ENCODE data around the gene SPA17.
A peak's percentile ranks its signal among the peaks of the same experiment; 100 is the strongest.

Gene SPA17

DNA sequence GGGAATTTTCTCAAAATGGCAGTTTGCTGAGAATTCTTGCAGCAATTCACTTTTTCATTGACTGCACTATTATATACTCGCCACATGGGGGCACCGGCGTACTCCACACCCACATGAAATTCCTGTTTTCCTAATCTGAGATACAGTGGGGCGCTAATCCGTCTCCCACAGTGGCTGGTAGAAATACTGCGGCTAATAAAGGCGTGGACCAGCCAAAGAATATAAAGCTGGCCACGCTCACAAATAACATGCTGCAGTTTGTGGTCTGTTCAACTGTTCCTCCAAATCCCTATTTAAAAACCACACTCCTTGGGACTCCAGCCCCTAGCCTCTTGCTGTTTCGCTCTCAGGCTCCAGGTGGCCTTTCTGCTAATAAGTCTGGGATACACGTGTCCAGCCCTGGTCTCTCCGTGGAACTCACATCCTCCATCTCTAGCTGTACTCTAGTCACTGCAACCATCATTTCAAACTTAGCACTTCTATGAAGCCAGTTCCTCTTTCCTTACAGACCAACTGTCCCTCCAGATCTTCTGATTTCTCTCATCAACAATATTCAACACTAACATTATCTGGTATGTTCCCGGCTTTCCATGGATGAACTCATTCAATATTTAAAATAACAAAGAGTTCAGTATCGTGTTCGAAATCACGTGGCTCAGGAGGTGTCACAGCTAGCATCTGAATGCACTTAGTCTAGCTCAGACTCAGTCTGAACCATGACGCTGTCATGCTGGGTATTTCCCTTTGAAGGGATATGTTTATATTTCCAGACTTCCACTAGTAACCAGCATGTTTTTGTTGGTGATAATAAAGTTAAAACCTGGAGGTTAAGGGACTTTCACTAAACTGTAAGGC is 29.1 kb upstream of the SPA17 start:
- Histone ChIP-seq H3K4me1 (ENCODE audit: low read depth, poor library complexity, severe bottlenecking) (peaks cover 4% of the 10 kb centered on the region), H3K36me3 (ENCODE audit: insufficient read depth) (no peaks in the 10 kb centered on the region), H3K27ac (no peak overlapping the region), H3K4me3 (IDR thresholded peaks at IDR 0.05; ENCODE audit: insufficient read depth, low read depth, low read length) (no peak overlapping the region), H2AFZ (ENCODE audit: low read depth) (peak overlapping the region; percentile 80), H3K79me2 (ENCODE audit: insufficient read depth, low read depth) (no peaks in the 10 kb centered on the region), H3K27me3 (ENCODE audit: insufficient read depth, low read depth) (no peaks in the 10 kb centered on the region), H3K9ac (no peak overlapping the region), H4K20me1 (ENCODE audit: insufficient read depth) (no peaks in the 10 kb centered on the region), H3K4me2 (0 out of 2 replicates have a peak overlapping the region, but pooled peaks have one; percentile 12)
- TF ChIP-seq, protein P1, sequence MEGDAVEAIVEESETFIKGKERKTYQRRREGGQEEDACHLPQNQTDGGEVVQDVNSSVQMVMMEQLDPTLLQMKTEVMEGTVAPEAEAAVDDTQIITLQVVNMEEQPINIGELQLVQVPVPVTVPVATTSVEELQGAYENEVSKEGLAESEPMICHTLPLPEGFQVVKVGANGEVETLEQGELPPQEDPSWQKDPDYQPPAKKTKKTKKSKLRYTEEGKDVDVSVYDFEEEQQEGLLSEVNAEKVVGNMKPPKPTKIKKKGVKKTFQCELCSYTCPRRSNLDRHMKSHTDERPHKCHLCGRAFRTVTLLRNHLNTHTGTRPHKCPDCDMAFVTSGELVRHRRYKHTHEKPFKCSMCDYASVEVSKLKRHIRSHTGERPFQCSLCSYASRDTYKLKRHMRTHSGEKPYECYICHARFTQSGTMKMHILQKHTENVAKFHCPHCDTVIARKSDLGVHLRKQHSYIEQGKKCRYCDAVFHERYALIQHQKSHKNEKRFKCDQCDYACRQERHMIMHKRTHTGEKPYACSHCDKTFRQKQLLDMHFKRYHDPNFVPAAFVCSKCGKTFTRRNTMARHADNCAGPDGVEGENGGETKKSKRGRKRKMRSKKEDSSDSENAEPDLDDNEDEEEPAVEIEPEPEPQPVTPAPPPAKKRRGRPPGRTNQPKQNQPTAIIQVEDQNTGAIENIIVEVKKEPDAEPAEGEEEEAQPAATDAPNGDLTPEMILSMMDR (conservative IDR thresholded peaks at IDR 0.05; ENCODE audit: low read depth, low read length) = peak; percentile 81

DNA sequence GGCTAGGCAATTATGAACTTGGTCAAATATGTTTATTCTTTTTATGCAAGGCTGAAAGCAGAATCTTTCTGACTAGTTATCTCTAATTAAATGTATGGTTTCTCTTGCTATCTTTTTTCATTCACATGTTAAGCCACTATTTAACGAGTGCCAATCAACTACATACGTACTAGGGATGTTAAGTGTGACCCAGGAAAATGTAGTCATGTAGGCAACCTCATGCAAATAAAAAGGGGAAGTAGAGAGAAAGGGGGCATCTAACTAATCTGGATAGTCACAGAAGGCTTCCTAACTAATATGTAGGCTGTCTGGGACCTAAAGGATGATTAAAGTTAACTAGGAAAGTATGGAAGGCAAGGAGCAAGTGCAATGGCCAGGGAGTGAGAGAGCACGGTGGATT is 27.6 kb upstream of the SPA17 start:
- TF ChIP-seq, protein P1 (conservative IDR thresholded peaks at IDR 0.05; ENCODE audit: low read depth, low read length) = no peak
- H3K79me2 ChIP-seq (ENCODE audit: insufficient read depth, low read depth) = no peaks in the 10 kb centered on the region
- H3K36me3 ChIP-seq (ENCODE audit: insufficient read depth) = no peaks in the 10 kb centered on the region
- H3K4me2 ChIP-seq = no peak overlapping the region
- H3K27ac ChIP-seq = no peak overlapping the region
- no peaks in the 10 kb centered on the region for H4K20me1 ChIP-seq (ENCODE audit: insufficient read depth)
- H3K4me1 ChIP-seq (ENCODE audit: low read depth, poor library complexity, severe bottlenecking) = peaks cover 4% of the 10 kb centered on the region
- no peak overlapping the region for H2AFZ ChIP-seq (ENCODE audit: low read depth)
- H3K9ac ChIP-seq = no peak overlapping the region
- no peaks in the 10 kb centered on the region for H3K27me3 ChIP-seq (ENCODE audit: insufficient read depth, low read depth)
- no peak overlapping the region for H3K4me3 ChIP-seq (IDR thresholded peaks at IDR 0.05; ENCODE audit: insufficient read depth, low read depth, low read length)

DNA sequence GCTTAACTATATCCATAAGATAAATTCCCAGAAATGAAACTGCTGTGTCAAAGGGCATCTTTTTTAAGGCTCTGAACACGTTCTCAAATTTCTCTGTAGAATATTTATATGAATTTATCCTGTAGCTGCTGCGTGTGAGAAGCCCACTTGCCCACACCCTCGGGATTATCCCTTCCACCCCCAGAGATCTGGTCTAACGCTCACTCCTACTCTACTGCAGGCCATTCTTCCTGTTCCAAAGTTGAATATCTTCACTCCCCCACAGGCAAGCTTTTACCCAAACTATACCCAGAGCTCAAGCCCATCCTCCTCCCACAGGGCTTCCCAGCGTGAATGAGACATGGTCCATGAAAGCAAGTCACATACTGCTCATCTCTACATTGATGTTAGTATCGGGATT is 25.1 kb upstream of the SPA17 start:
- TF ChIP-seq, protein P1 (conservative IDR thresholded peaks at IDR 0.05; ENCODE audit: low read depth, low read length) = no peak
- H3K4me3 ChIP-seq (IDR thresholded peaks at IDR 0.05; ENCODE audit: insufficient read depth, low read depth, low read length) = no peak overlapping the region

GRCh38 chr11:124656774-124657630 is 16.7 kb upstream of the SPA17 start:
- Histone ChIP-seq H3K4me3 (IDR thresholded peaks at IDR 0.05; ENCODE audit: insufficient read depth, low read depth, low read length) (no peak overlapping the region), H3K4me1 (ENCODE audit: low read depth, poor library complexity, severe bottlenecking) (no peaks in the 10 kb centered on the region), H3K79me2 (ENCODE audit: insufficient read depth, low read depth) (no peaks in the 10 kb centered on the region), H3K4me2 (no peak overlapping the region), H3K9ac (no peak overlapping the region), H3K36me3 (ENCODE audit: insufficient read depth) (no peaks in the 10 kb centered on the region), H4K20me1 (ENCODE audit: insufficient read depth) (no peaks in the 10 kb centered on the region), H3K27ac (no peak overlapping the region), H2AFZ (ENCODE audit: low read depth) (no peak overlapping the region), H3K27me3 (ENCODE audit: insufficient read depth, low read depth) (no peaks in the 10 kb centered on the region)
- TF ChIP-seq, protein P1 (conservative IDR thresholded peaks at IDR 0.05; ENCODE audit: low read depth, low read length) = no peak

More for the DNA sequence above, 25.1 kb upstream of the SPA17 start:
- no peak overlapping the region for H3K4me2 ChIP-seq
- H3K27me3 ChIP-seq (ENCODE audit: insufficient read depth, low read depth) = no peaks in the 10 kb centered on the region
- H3K36me3 ChIP-seq (ENCODE audit: insufficient read depth) = no peaks in the 10 kb centered on the region
- H2AFZ ChIP-seq (ENCODE audit: low read depth) = no peak overlapping the region
- no peak overlapping the region for H3K27ac ChIP-seq
- no peaks in the 10 kb centered on the region for H3K79me2 ChIP-seq (ENCODE audit: insufficient read depth, low read depth)
- H3K4me1 ChIP-seq (ENCODE audit: low read depth, poor library complexity, severe bottlenecking) = peaks cover 4% of the 10 kb centered on the region
- H4K20me1 ChIP-seq (ENCODE audit: insufficient read depth) = no peaks in the 10 kb centered on the region
- H3K9ac ChIP-seq = no peak overlapping the region
